HepG2 (cell line): Measurements from ENCODE around the gene TOLLIP. TPM values are rescaled to one million over a fixed set of nuclear protein-coding genes. Genes with fewer than 3 reads are reported as not detected.

Experiments used
- ATAC-seq: fragments of 200-7000 bp; cut with Tn5 transposase; 3 replicates; pipeline ENCODE4 v1.9.1; 2020; ENCODE audit warnings: mild to moderate bottlenecking, moderate library complexity
- BruUV-seq: library from RNA; stranded (reverse); fragments of 400-500 nt; replicated peaks from 2 replicates; lab custom pipeline; 2021; lab: Mats Ljungman, UMichigan
- CTCF ChIA-PET: fragments of 300-600 bp; formaldehyde crosslinking; extraction: SDS; loops from one replicate; lab custom pipeline; 2021; ENCODE audit warnings: low total read pairs, inconsistent platforms, low intra/inter-chr PET ratio; lab: Yijun Ruan, JAX
- POLR2A ChIA-PET: fragments of 350-600 bp; sonication (Branson Sonifier 250); formaldehyde crosslinking; loops from one replicate; lab custom pipeline; 2020; ENCODE audit warnings: antibody characterized with exemption, inconsistent platforms; lab: Yijun Ruan, JAX
- DNase-seq: peaks from one replicate; pipeline ENCODE4 v3.0.0-alpha.2; 2015; ENCODE audit warnings: low spot score
- FAIRE-seq: peaks from 3 replicates; lab custom pipeline; 2011; peaks lifted over from hg19 to GRCh38; lab: Jason Lieb, UNC
- H2AFZ ChIP-seq: one replicate; pipeline ENCODE4 v1.6.1; 2011; ENCODE audit warnings: low read length, inconsistent platforms
- H3K27ac ChIP-seq: fragments of 300-600 bp; 3 replicates; pipeline ENCODE4 v1.8.0; 2011; ENCODE audit warnings: mixed run types, mild to moderate bottlenecking, mixed read lengths, low read length, inconsistent platforms; ENCODE audit not compliant: insufficient read depth; ENCODE audit errors: extremely low read length
- H3K27me3 ChIP-seq, 2 experiments: fragments of 200-600 bp in 1 of 2; 2 replicates in 1 of 2; 3 replicates in 1 of 2; pipeline versions ENCODE4 v1.6.0 to v1.8.0; 2011; ENCODE audit warnings: low read length in 2 of 2, mild to moderate bottlenecking in 2 of 2, moderate library complexity in 2 of 2, inconsistent platforms in 1 of 2; ENCODE audit not compliant: insufficient read depth in 2 of 2, control insufficient read depth in 1 of 2
- H3K36me3 ChIP-seq, 2 experiments: fragments of 200-600 bp in 1 of 2; replicated peaks in 1 of 2; 2 replicates in 1 of 2; 3 replicates in 1 of 2; pipeline versions ENCODE4 v1.5.1 to v1.8.0; 2011; ENCODE audit warnings: low read length in 2 of 2, inconsistent platforms in 1 of 2; ENCODE audit not compliant: insufficient read depth in 2 of 2, control insufficient read depth in 1 of 2
- H3K4me1 ChIP-seq: 2 replicates; pipeline ENCODE4 v1.5.1; 2012; ENCODE audit warnings: low read length, inconsistent platforms; ENCODE audit not compliant: insufficient read depth
- H3K4me2 ChIP-seq: 2 replicates; pipeline ENCODE4 v1.6.0; 2011; ENCODE audit warnings: low read depth, low read length, inconsistent platforms
- H3K4me3 ChIP-seq, 3 experiments: fragments of 200-600 bp in 1 of 3; sonication (generic), shearing (Covaris generic) in 1 of 3; replicated peaks in 1 of 3; 2 replicates each; pipeline ENCODE4 v1.5.1; 2011 to 2016; ENCODE audit warnings: low read length in 3 of 3, inconsistent platforms in 2 of 3, low read depth in 2 of 3, mild to moderate bottlenecking in 2 of 3, control low read depth in 1 of 3, mixed read lengths in 1 of 3; ENCODE audit not compliant: insufficient read depth in 1 of 3
- H3K79me2 ChIP-seq: one replicate; pipeline ENCODE4 v1.6.1; 2011; ENCODE audit warnings: low read length, inconsistent platforms; ENCODE audit not compliant: insufficient read depth
- H3K9ac ChIP-seq: 2 replicates; pipeline ENCODE4 v1.6.0; 2011; ENCODE audit warnings: mild to moderate bottlenecking, low read depth, low read length, inconsistent platforms; ENCODE audit not compliant: insufficient read depth
- H3K9me3 ChIP-seq: 2 replicates; pipeline ENCODE4 v1.5.1; 2012; ENCODE audit warnings: mild to moderate bottlenecking, low read length
- H4K20me1 ChIP-seq: 2 replicates; pipeline ENCODE4 v1.6.0; 2011; ENCODE audit warnings: inconsistent platforms, mild to moderate bottlenecking, low read length, moderate library complexity; ENCODE audit not compliant: insufficient read depth
- ATF1 ChIP-seq: IDR thresholded peaks from 2 replicates; pipeline ENCODE4 v1.6.1; 2016; ENCODE audit warnings: mild to moderate bottlenecking, control low read depth
- CEBPZ ChIP-seq: IDR thresholded peaks from 2 replicates; pipeline ENCODE4 v1.6.1; 2012; ENCODE audit warnings: low read length, improper control_type of control experiment
- LCORL ChIP-seq, 2 experiments: fragments of 450-650 bp in 1 of 2; sonication (generic) in 1 of 2; formaldehyde crosslinking in 1 of 2; IDR thresholded peaks; 2 replicates each; pipeline versions ENCODE4 v1.5.0 to v1.6.1; 2017 to 2020; ENCODE audit warnings: antibody characterized with exemption in 1 of 2, missing genetic modification reagents in 1 of 2
- NBN ChIP-seq: fragments of 450-650 bp; conservative IDR thresholded peaks from 2 replicates; pipeline ENCODE4 v1.6.1; 2017
- RXRA ChIP-seq: sonication (generic); formaldehyde crosslinking; IDR thresholded peaks from 2 replicates; pipeline ENCODE4 v1.5.1; 2020; ENCODE audit warnings: missing genetic modification reagents
- SOX13 ChIP-seq, 3 experiments: fragments of 450-650 bp in 1 of 3; sonication (generic) in 1 of 3; formaldehyde crosslinking in 1 of 3; IDR thresholded peaks in 2 of 3; conservative IDR thresholded peaks in 1 of 3; 2 replicates each; pipeline versions ENCODE4 v1.5.0 to v1.6.1; 2016 to 2020; ENCODE audit warnings: antibody characterized with exemption in 1 of 3, mild to moderate bottlenecking in 1 of 3, missing compliant biosample characterization in 1 of 3, missing genetic modification reagents in 1 of 3, moderate library complexity in 1 of 3
- SPEN ChIP-seq: sonication (generic); formaldehyde crosslinking; IDR thresholded peaks from 2 replicates; pipeline ENCODE4 v1.5.1; 2020; ENCODE audit warnings: low read depth, mild to moderate bottlenecking, missing genetic modification reagents
- SRF ChIP-seq: IDR thresholded peaks from 2 replicates; pipeline ENCODE4 v1.6.1; 2011; ENCODE audit warnings: mild to moderate bottlenecking, low read depth, low read length, moderate library complexity
- ZFP90 ChIP-seq: sonication (generic); formaldehyde crosslinking; IDR thresholded peaks from 2 replicates; pipeline ENCODE4 v1.8.0; 2022; ENCODE audit warnings: missing genetic modification reagents, mild to moderate bottlenecking, inconsistent platforms, borderline replicate concordance
- ZNF160 ChIP-seq: sonication (generic); formaldehyde crosslinking; IDR thresholded peaks from 2 replicates; pipeline ENCODE4 v1.8.0; 2022; ENCODE audit warnings: mild to moderate bottlenecking, inconsistent platforms, missing genetic modification reagents
- ZNF292 ChIP-seq: sonication (generic); formaldehyde crosslinking; IDR thresholded peaks from 2 replicates; pipeline ENCODE4 v1.8.1; 2022; ENCODE audit warnings: mild to moderate bottlenecking, low read depth, missing genetic modification reagents, borderline replicate concordance
- ZNF629 ChIP-seq: sonication (generic); formaldehyde crosslinking; conservative IDR thresholded peaks from 2 replicates; pipeline ENCODE4 v1.5.0; 2020; ENCODE audit warnings: missing genetic modification reagents
- ZNF652 ChIP-seq: IDR thresholded peaks from 2 replicates; pipeline ENCODE4 v1.6.1; 2016; ENCODE audit warnings: low read depth, borderline replicate concordance
- ZNF782 ChIP-seq: sonication (generic); formaldehyde crosslinking; IDR thresholded peaks from 2 replicates; pipeline ENCODE4 v1.4.0; 2020; ENCODE audit warnings: missing genetic modification reagents, mild to moderate bottlenecking, borderline replicate concordance
- ZSCAN21 ChIP-seq: sonication (generic); formaldehyde crosslinking; IDR thresholded peaks from 2 replicates; pipeline ENCODE4 v1.8.0; 2022; ENCODE audit warnings: mild to moderate bottlenecking, missing genetic modification reagents, moderate library complexity, borderline replicate concordance
- WGBS: methylation state at CpG from one replicate; pipeline ENCODE4 v1.1.6; 2017; ENCODE audit warnings: low lambda C conversion rate; 5-methylcytosine and 5-hydroxymethylcytosine counted together
- in situ Hi-C: cut with HindIII; loops from 2 replicates; pipeline ENCODE4 v1.10.0; 2017; ENCODE audit warnings: low pct_unique_long_range_greater_than_20kb; ENCODE audit not compliant: extremely low pct_ligation_motif_present
- intact Hi-C: fragments of 100-400 bp; cut with micrococcal nuclease; formaldehyde crosslinking; loops from one replicate; pipeline ENCODE4 v1.10.0; 2022; ENCODE audit not compliant: unreplicated experiment
- polyA plus RNA-seq, 8 experiments: library from polyadenylated mRNA; depleted of rRNA in 3 of 8; stranded (reverse) in 7 of 8; unstranded in 1 of 8; fragments of >200 nt; fragmentation: Illumina TruSeq in 4 of 8; extraction: Trizol in 4 of 8; gene quantifications; 2 replicates each; pipeline versions ENCODE4 v1.2.1 to v1.2.3, GENCODE V29; 2011 to 2016; ENCODE audit warnings: low read depth in 4 of 8, missing spikeins in 1 of 8, mixed read lengths in 1 of 8; ENCODE audit not compliant: insufficient read depth in 1 of 8
- total RNA-seq, 5 experiments: library from RNA; depleted of rRNA; stranded (reverse); fragments of >200 nt; fragmentation: Illumina TruSeq; extraction: Trizol; gene quantifications; 2 replicates each; pipeline ENCODE4 v1.2.3, GENCODE V29; 2016; ENCODE audit warnings: low read depth in 1 of 5
- TF ChIP-seq, protein P1 (sequence below): sonication (generic); formaldehyde crosslinking; IDR thresholded peaks from 2 replicates; pipeline ENCODE4 v1.4.0; 2020; ENCODE audit warnings: low read depth, mild to moderate bottlenecking, missing genetic modification reagents
- TF ChIP-seq, protein P2 (sequence below): sonication (generic); formaldehyde crosslinking; IDR thresholded peaks from 2 replicates; pipeline ENCODE4 v1.9.0; 2021; ENCODE audit warnings: missing genetic modification reagents, borderline replicate concordance

The TOLLIP gene
- total and polyA plus RNA-seq, 2 of the 13 experiments (the other 11 are each of a cell fraction or from before 2014, with no cell fraction given) = 25.9 to 47.5 TPM

DNA sequence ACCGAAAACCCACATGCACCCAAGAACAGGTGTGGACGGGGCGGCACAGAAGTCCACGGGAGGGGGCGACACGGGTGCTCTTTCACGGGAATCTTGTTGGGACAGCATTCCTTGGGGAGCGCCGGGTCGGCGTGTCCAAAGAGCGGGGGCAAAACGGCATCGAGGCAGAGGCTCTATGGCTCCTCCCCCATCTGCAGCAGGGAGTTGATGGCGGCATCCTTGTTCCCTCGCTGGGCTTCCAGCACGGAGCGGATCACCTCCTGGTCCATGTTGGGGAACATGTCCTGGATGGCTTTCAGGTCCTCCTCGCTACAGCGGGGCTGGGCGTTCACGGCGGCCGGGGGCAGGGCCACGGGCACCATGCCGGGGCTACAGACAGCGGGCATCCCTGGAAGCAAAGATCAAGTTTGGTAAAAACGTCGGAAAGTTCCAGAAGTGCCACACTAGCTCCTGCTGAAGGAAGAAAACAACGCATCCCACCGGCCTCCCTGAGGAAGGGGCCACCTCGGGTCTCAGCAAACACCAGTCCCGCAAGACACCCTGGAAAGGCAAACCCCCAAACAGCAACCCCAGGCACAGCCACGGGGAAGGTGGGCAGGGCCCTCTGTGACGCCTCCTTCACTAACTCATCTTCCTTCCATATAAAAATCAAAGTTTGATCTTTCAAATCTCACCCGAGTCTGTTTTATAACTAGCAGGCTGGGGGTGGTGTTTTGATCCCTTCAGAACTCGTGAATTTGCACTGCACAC is 32.4 kb downstream of the TOLLIP start:
- ChIA-PET POLR2A (interaction anchor here (0.9 kb wide), 1 partner anchor 15 kb away, joined by 3 read pairs; no protein-coding TSS in a partner anchor), CTCF (no interaction called here)
- BruUV-seq = no TSS peak
- no peak for FAIRE-seq
- intact Hi-C loops (no loop called here), in situ Hi-C loops (no loop called here)
- 95% methylated on average over 29 of the region's 37 CpGs for WGBS
- Histone ChIP-seq H3K9ac (no peak overlapping the region), H3K4me3 (no peak overlapping the region), H3K27me3 (no peaks in the 10 kb centered on the region), H3K4me1 (no peaks in the 10 kb centered on the region), H4K20me1 (peaks cover 3% of the 10 kb centered on the region; the same call in 1 of the 2 replicates), H3K79me2 (no peaks in the 10 kb centered on the region), H3K9me3 (no peaks in the 10 kb centered on the region), H3K36me3 (peaks cover 25 to 56% of the 10 kb centered on the region in 2 experiments; a peak in 4 of 5 replicates), H2AFZ (no peak overlapping the region), H3K4me2 (no peak overlapping the region), H3K27ac (no peak overlapping the region)
- no peak for DNase-seq
- no peak for ATAC-seq
- TF ChIP-seq ZNF782 (CRISPR knock-in tag) (no peak), CEBPZ (no peak), RXRA (CRISPR knock-in tag) (no peak), SPEN (CRISPR knock-in tag) (no peak), ZFP90 (CRISPR knock-in tag) (no peak), SRF (no peak), ZNF160 (CRISPR knock-in tag) (no peak), LCORL (IDR thresholded peaks at IDR 0.05) (no peak), LCORL (CRISPR knock-in tag; IDR thresholded peaks at IDR 0.05) (no peak), SOX13 (IDR thresholded peaks at IDR 0.05) (no peak), SOX13 (CRISPR knock-in tag; conservative IDR thresholded peaks at IDR 0.05 in 1 of 2, IDR thresholded peaks at IDR 0.05 in 1 of 2) (no peak), ZSCAN21 (CRISPR knock-in tag) (no peak), ATF1 (CRISPR knock-in tag) (no peak), ZNF629 (no peak), NBN (no peak), ZNF652 (CRISPR knock-in tag) (no peak), ZNF292 (CRISPR knock-in tag) (no peak)
- TF ChIP-seq, protein P1, sequence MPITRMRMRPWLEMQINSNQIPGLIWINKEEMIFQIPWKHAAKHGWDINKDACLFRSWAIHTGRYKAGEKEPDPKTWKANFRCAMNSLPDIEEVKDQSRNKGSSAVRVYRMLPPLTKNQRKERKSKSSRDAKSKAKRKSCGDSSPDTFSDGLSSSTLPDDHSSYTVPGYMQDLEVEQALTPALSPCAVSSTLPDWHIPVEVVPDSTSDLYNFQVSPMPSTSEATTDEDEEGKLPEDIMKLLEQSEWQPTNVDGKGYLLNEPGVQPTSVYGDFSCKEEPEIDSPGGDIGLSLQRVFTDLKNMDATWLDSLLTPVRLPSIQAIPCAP (CRISPR knock-in tag) = no peak
- TF ChIP-seq, protein P2, sequence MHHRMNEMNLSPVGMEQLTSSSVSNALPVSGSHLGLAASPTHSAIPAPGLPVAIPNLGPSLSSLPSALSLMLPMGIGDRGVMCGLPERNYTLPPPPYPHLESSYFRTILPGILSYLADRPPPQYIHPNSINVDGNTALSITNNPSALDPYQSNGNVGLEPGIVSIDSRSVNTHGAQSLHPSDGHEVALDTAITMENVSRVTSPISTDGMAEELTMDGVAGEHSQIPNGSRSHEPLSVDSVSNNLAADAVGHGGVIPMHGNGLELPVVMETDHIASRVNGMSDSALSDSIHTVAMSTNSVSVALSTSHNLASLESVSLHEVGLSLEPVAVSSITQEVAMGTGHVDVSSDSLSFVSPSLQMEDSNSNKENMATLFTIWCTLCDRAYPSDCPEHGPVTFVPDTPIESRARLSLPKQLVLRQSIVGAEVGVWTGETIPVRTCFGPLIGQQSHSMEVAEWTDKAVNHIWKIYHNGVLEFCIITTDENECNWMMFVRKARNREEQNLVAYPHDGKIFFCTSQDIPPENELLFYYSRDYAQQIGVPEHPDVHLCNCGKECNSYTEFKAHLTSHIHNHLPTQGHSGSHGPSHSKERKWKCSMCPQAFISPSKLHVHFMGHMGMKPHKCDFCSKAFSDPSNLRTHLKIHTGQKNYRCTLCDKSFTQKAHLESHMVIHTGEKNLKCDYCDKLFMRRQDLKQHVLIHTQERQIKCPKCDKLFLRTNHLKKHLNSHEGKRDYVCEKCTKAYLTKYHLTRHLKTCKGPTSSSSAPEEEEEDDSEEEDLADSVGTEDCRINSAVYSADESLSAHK (CRISPR knock-in tag) = no peak
